HEK293 (cell line): ENCODE data around the gene CCDC150.

Experiments
- BCL11B ChIP-seq: fragments of 450-650 bp; formaldehyde crosslinking; IDR thresholded peaks from 2 replicates; pipeline ENCODE4 v1.5.1; 2016; ENCODE audit warnings: low read depth, missing biosample characterization, missing genetic modification characterization
- KLF10 ChIP-seq: fragments of 450-650 bp; IDR thresholded peaks from 2 replicates; pipeline ENCODE4 v1.5.1; 2018; ENCODE audit warnings: missing biosample characterization, mild to moderate bottlenecking, missing genetic modification characterization
- MYNN ChIP-seq: fragments of 450-650 bp; formaldehyde crosslinking; IDR thresholded peaks from 2 replicates; pipeline ENCODE4 v1.5.1; 2016; ENCODE audit warnings: missing biosample characterization, missing genetic modification characterization, borderline replicate concordance
- OVOL3 ChIP-seq: fragments of 450-650 bp; formaldehyde crosslinking; IDR thresholded peaks from 2 replicates; pipeline ENCODE4 v1.5.1; 2016; ENCODE audit warnings: missing biosample characterization, missing genetic modification characterization
- SALL2 ChIP-seq: fragments of 450-650 bp; formaldehyde crosslinking; IDR thresholded peaks from 2 replicates; pipeline ENCODE4 v1.5.0; 2017; ENCODE audit warnings: missing biosample characterization, mild to moderate bottlenecking, missing genetic modification characterization, borderline replicate concordance
- SP2 ChIP-seq: fragments of 450-650 bp; formaldehyde crosslinking; IDR thresholded peaks from 2 replicates; pipeline ENCODE4 v1.5.1; 2016; ENCODE audit warnings: missing biosample characterization, missing genetic modification characterization
- WT1 ChIP-seq: fragments of 450-650 bp; formaldehyde crosslinking; IDR thresholded peaks from 2 replicates; pipeline ENCODE4 v1.5.1; 2016; ENCODE audit warnings: missing biosample characterization, missing genetic modification characterization
- ZFHX2 ChIP-seq: fragments of 450-650 bp; formaldehyde crosslinking; conservative IDR thresholded peaks from 2 replicates; pipeline ENCODE4 v1.5.1; 2016; ENCODE audit warnings: missing biosample characterization, missing genetic modification characterization
- ZNF114 ChIP-seq: fragments of 450-650 bp; formaldehyde crosslinking; IDR thresholded peaks from 2 replicates; pipeline ENCODE4 v1.5.0; 2017; ENCODE audit warnings: missing biosample characterization, missing genetic modification characterization
- ZNF16 ChIP-seq: fragments of 450-650 bp; formaldehyde crosslinking; IDR thresholded peaks from 2 replicates; pipeline ENCODE4 v1.5.1; 2016; ENCODE audit warnings: low read depth, missing biosample characterization, missing genetic modification characterization
- ZNF214 ChIP-seq: fragments of 450-650 bp; formaldehyde crosslinking; IDR thresholded peaks from 2 replicates; pipeline ENCODE4 v1.5.1; 2017; ENCODE audit warnings: missing biosample characterization, mild to moderate bottlenecking, missing genetic modification characterization, borderline replicate concordance
- ZNF23 ChIP-seq: fragments of 450-650 bp; formaldehyde crosslinking; IDR thresholded peaks from 2 replicates; pipeline ENCODE4 v1.5.1; 2016; ENCODE audit warnings: missing biosample characterization, missing genetic modification characterization, borderline replicate concordance
- ZNF266 ChIP-seq: fragments of 450-650 bp; formaldehyde crosslinking; IDR thresholded peaks from 2 replicates; pipeline ENCODE4 v1.5.1; 2016; ENCODE audit warnings: missing biosample characterization, missing genetic modification characterization, low read depth
- ZNF335 ChIP-seq: fragments of 450-650 bp; formaldehyde crosslinking; conservative IDR thresholded peaks from 2 replicates; pipeline ENCODE4 v1.5.1; 2016; ENCODE audit warnings: missing biosample characterization, missing genetic modification characterization
- ZNF354C ChIP-seq: fragments of 450-650 bp; formaldehyde crosslinking; IDR thresholded peaks from 2 replicates; pipeline ENCODE4 v1.5.1; 2016; ENCODE audit warnings: missing biosample characterization, missing genetic modification characterization, low read depth, borderline replicate concordance
- ZNF404 ChIP-seq: fragments of 450-650 bp; formaldehyde crosslinking; IDR thresholded peaks from 2 replicates; pipeline ENCODE4 v1.5.1; 2017; ENCODE audit warnings: missing biosample characterization, missing genetic modification characterization
- ZNF423 ChIP-seq: fragments of 450-650 bp; formaldehyde crosslinking; IDR thresholded peaks from 2 replicates; pipeline ENCODE4 v1.5.1; 2016; ENCODE audit warnings: missing biosample characterization, missing genetic modification characterization
- ZNF510 ChIP-seq: fragments of 450-650 bp; formaldehyde crosslinking; IDR thresholded peaks from 2 replicates; pipeline ENCODE4 v1.5.1; 2018; ENCODE audit warnings: mild to moderate bottlenecking, missing genetic modification characterization, missing biosample characterization; ENCODE audit not compliant: insufficient replicate concordance
- ZNF558 ChIP-seq: fragments of 450-650 bp; formaldehyde crosslinking; IDR thresholded peaks from 2 replicates; pipeline ENCODE4 v1.5.1; 2016; ENCODE audit warnings: missing biosample characterization, missing genetic modification characterization
- ZNF600 ChIP-seq: fragments of 450-650 bp; formaldehyde crosslinking; IDR thresholded peaks from 2 replicates; pipeline ENCODE4 v1.5.1; 2016; ENCODE audit warnings: missing biosample characterization, missing genetic modification characterization
- ZNF626 ChIP-seq: fragments of 450-650 bp; sonication (Bioruptor Pico); formaldehyde crosslinking; IDR thresholded peaks from 2 replicates; pipeline ENCODE4 v1.5.1; 2018; ENCODE audit warnings: missing biosample characterization, missing genetic modification characterization, inconsistent platforms
- ZSCAN30 ChIP-seq: fragments of 450-650 bp; IDR thresholded peaks from 2 replicates; pipeline ENCODE4 v1.5.1; 2018; ENCODE audit warnings: missing biosample characterization, mild to moderate bottlenecking, missing genetic modification characterization, moderate library complexity
- TF ChIP-seq, protein P1 (sequence below): fragments of 450-650 bp; formaldehyde crosslinking; IDR thresholded peaks from 2 replicates; pipeline ENCODE4 v1.5.1; 2017; ENCODE audit warnings: missing biosample characterization, mild to moderate bottlenecking, missing genetic modification characterization, moderate library complexity
- TF ChIP-seq, protein P2 (sequence below): fragments of 450-650 bp; formaldehyde crosslinking; IDR thresholded peaks from 2 replicates; pipeline ENCODE4 v1.5.1; 2016; ENCODE audit warnings: missing biosample characterization, missing genetic modification characterization
- TF ChIP-seq, protein P3 (sequence below): fragments of 450-650 bp; formaldehyde crosslinking; IDR thresholded peaks from 2 replicates; pipeline ENCODE4 v1.5.1; 2016; ENCODE audit warnings: missing biosample characterization, missing genetic modification characterization
- TF ChIP-seq, protein P4 (sequence below): fragments of 450-650 bp; formaldehyde crosslinking; optimal IDR thresholded peaks from 2 replicates; pipeline ENCODE3; 2016; ENCODE audit warnings: missing biosample characterization, mild to moderate bottlenecking, missing genetic modification characterization
- TF ChIP-seq, protein P5 (sequence below): fragments of 450-650 bp; formaldehyde crosslinking; IDR thresholded peaks from 2 replicates; pipeline ENCODE4 v1.5.1; 2016; ENCODE audit warnings: missing biosample characterization, missing genetic modification characterization
- TF ChIP-seq, protein P6 (sequence below): sonication (generic); formaldehyde crosslinking; IDR thresholded peaks from 2 replicates; pipeline ENCODE4 v1.8.1; 2022; ENCODE audit warnings: mild to moderate bottlenecking, moderate library complexity, missing genetic modification reagents
- TF ChIP-seq, protein P7 (sequence below): fragments of 450-650 bp; formaldehyde crosslinking; IDR thresholded peaks from 2 replicates; pipeline ENCODE4; 2016; ENCODE audit warnings: missing biosample characterization, missing genetic modification characterization

The CCDC150 gene

DNA sequence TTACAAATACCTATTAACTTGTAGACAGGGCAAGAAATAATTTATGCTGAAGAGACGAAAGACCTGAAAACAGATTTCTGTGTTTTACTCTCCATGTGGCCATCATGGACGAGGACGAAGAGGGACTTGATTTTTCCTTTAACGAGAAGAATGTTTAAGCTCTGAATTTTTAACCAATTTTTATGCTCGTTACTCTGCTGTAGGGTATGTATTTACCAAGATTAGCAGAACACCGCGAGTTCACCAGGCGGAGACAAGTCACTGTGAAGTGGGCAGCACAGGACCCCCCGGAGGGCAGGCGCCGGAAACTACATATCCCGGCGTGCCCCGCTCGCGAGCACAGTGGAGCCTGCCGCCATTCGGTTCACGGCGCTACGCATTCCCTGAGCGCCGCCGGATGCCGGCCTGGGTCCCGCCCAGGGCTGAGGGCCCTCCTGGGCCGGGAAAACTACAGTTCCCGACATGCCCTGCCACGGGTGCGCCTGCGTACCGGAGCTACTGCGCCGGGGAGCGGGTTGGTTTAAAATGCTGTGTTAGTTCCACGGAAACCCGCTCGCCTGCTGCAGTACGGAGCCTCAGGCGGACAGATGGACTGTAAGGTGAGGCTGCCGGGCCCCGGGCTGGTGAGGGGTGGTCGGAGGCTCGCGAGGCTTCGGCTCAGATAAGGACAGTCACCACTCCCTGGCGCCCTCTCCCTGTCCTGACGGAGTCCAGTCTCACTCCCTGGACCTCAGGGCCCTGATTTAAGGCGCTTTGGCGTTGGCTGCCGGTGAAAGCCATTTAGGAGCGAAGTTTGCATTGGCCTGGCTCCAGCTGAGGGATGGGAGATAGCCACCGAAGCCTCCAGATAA is at the start of gene CCDC150 (continued):
- TF ChIP-seq, protein P1, sequence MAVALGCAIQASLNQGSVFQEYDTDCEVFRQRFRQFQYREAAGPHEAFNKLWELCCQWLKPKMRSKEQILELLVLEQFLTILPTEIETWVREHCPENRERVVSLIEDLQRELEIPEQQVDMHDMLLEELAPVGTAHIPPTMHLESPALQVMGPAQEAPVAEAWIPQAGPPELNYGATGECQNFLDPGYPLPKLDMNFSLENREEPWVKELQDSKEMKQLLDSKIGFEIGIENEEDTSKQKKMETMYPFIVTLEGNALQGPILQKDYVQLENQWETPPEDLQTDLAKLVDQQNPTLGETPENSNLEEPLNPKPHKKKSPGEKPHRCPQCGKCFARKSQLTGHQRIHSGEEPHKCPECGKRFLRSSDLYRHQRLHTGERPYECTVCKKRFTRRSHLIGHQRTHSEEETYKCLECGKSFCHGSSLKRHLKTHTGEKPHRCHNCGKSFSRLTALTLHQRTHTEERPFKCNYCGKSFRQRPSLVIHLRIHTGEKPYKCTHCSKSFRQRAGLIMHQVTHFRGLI (tag by site-specific recombination) = no peak
- TF ChIP-seq, protein P2, sequence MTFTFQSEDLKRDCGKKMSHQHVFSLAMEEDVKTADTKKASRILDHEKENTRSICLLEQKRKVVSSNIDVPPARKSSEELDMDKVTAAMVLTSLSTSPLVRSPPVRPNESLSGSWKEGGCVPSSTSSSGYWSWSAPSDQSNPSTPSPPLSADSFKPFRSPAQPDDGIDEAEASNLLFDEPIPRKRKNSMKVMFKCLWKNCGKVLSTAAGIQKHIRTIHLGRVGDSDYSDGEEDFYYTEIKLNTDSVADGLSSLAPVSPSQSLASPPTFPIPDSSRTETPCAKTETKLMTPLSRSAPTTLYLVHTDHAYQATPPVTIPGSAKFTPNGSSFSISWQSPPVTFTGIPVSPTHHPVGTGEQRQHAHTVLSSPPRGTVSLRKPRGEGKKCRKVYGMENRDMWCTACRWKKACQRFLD (tag by site-specific recombination) = no peak
- TF ChIP-seq ZNF404 (tag by site-specific recombination) = no peak
- no peak for TF ChIP-seq WT1 (tag by site-specific recombination)
- TF ChIP-seq ZNF335 (tag by site-specific recombination) = peak; percentile 92
- no peak for TF ChIP-seq ZFHX2 (tag by site-specific recombination)
- TF ChIP-seq BCL11B (tag by site-specific recombination) = no peak
- no peak for TF ChIP-seq ZNF510 (tag by site-specific recombination)
- TF ChIP-seq, protein P3, sequence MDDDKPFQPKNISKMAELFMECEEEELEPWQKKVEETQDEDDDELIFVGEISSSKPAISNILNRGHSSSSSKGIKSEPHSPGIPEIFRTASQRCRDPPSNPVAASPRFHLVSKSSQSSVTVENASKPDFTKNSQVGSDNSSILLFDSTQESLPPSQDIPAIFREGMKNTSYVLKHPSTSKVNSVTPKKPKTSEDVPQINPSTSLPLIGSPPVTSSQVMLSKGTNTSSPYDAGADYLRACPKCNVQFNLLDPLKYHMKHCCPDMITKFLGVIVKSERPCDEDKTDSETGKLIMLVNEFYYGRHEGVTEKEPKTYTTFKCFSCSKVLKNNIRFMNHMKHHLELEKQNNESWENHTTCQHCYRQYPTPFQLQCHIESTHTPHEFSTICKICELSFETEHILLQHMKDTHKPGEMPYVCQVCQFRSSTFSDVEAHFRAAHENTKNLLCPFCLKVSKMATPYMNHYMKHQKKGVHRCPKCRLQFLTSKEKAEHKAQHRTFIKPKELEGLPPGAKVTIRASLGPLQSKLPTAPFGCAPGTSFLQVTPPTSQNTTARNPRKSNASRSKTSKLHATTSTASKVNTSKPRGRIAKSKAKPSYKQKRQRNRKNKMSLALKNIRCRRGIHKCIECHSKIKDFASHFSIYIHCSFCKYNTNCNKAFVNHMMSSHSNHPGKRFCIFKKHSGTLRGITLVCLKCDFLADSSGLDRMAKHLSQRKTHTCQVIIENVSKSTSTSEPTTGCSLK = no peak
- TF ChIP-seq, protein P4, sequence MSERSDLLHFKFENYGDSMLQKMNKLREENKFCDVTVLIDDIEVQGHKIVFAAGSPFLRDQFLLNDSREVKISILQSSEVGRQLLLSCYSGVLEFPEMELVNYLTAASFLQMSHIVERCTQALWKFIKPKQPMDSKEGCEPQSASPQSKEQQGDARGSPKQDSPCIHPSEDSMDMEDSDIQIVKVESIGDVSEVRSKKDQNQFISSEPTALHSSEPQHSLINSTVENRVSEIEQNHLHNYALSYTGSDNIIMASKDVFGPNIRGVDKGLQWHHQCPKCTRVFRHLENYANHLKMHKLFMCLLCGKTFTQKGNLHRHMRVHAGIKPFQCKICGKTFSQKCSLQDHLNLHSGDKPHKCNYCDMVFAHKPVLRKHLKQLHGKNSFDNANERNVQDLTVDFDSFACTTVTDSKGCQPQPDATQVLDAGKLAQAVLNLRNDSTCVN (tag by site-specific recombination) = peak; percentile 68
- peak; percentile 92 for TF ChIP-seq ZNF600 (tag by site-specific recombination)
- TF ChIP-seq, protein P5, sequence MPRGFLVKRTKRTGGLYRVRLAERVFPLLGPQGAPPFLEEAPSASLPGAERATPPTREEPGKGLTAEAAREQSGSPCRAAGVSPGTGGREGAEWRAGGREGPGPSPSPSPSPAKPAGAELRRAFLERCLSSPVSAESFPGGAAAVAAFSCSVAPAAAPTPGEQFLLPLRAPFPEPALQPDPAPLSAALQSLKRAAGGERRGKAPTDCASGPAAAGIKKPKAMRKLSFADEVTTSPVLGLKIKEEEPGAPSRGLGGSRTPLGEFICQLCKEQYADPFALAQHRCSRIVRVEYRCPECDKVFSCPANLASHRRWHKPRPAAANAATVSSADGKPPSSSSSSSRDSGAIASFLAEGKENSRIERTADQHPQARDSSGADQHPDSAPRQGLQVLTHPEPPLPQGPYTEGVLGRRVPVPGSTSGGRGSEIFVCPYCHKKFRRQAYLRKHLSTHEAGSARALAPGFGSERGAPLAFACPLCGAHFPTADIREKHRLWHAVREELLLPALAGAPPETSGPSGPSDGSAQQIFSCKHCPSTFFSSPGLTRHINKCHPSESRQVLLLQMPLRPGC (tag by site-specific recombination) = no peak
- no peak for TF ChIP-seq ZNF266 (tag by site-specific recombination)
- no peak for TF ChIP-seq SALL2 (tag by site-specific recombination)
- no peak for TF ChIP-seq KLF10 (tag by site-specific recombination)
- TF ChIP-seq ZNF558 = no peak; the same call in 1 of the 2 replicates
- TF ChIP-seq ZNF214 = no peak
- TF ChIP-seq ZNF354C (tag by site-specific recombination) = no peak
- TF ChIP-seq, protein P6, sequence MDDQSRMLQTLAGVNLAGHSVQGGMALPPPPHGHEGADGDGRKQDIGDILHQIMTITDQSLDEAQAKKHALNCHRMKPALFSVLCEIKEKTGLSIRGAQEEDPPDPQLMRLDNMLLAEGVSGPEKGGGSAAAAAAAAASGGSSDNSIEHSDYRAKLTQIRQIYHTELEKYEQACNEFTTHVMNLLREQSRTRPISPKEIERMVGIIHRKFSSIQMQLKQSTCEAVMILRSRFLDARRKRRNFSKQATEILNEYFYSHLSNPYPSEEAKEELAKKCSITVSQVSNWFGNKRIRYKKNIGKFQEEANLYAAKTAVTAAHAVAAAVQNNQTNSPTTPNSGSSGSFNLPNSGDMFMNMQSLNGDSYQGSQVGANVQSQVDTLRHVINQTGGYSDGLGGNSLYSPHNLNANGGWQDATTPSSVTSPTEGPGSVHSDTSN = no peak
- no peak for TF ChIP-seq MYNN (tag by site-specific recombination)
- TF ChIP-seq, protein P7, sequence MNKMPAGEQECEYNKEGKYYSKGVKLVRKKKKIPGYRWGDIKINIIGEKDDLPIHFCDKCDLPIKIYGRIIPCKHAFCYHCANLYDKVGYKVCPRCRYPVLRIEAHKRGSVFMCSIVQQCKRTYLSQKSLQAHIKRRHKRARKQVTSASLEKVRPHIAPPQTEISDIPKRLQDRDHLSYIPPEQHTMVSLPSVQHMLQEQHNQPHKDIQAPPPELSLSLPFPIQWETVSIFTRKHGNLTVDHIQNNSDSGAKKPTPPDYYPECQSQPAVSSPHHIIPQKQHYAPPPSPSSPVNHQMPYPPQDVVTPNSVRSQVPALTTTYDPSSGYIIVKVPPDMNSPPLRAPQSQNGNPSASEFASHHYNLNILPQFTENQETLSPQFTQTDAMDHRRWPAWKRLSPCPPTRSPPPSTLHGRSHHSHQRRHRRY (tag by site-specific recombination) = no peak
- TF ChIP-seq ZSCAN30 (tag by site-specific recombination) = no peak
- no peak for TF ChIP-seq OVOL3 (tag by site-specific recombination)
- TF ChIP-seq ZNF626 (tag by site-specific recombination) = no peak
- no peak for TF ChIP-seq ZNF114 (tag by site-specific recombination)
- no peak for TF ChIP-seq ZNF423 (tag by site-specific recombination)
- no peak for TF ChIP-seq ZNF23
- peak; percentile 55; the same call in 1 of the 2 replicates for TF ChIP-seq SP2
- no peak for TF ChIP-seq ZNF16 (tag by site-specific recombination)
